OCI-LY1 (cell line): ENCODE results near the gene HELLS.
"Not testable (repeated sequence)": the region's sequence is repeated elsewhere in the genome, so short reads cannot be mapped to it uniquely, and the experiment has no call there.

Experiments
- EZH2 ChIP-seq: fragments of 200-600 bp; sonication (generic), shearing (Covaris generic); IDR thresholded peaks from 2 replicates; pipeline ENCODE4 v1.8.0; 2017; ENCODE audit warnings: borderline replicate concordance, mixed run types, mild to moderate bottlenecking, antibody characterized with exemption, low read length, moderate library complexity, mixed read lengths
- TF ChIP-seq, protein P1 (sequence below): fragments of 200-600 bp; sonication (generic), shearing (Covaris generic); IDR thresholded peaks from 2 replicates; pipeline ENCODE4 v1.5.1; 2017; ENCODE audit warnings: mild to moderate bottlenecking, antibody characterized with exemption, low read length, moderate library complexity, mixed read lengths

DNA sequence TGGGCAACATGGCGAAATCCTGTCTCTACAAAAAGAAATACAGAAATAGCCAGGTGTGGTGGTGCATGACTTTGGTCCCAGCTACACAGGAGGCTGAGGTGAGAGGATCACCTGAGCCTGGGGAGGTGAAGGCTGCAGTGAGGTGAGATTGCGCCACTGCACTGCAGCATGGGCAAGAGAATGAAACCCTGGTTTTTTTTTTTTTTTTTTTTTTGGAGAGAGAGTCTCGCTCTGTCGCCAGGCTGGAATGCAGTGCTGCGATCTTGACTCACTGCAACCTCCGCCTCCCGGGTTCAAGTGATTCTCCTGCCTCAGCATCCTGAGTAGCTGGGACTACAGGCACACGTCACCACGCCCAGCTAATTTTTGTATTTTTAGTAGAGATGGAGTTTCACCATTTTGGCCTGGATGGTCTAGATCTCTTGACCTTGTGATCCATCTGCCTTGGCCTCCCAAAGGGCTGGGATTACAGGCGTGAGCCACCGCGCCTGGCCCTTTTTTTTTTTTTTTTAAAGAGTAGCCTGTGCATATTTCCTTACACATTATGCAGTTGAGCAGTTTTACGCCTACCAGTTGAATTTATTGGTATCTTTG is 22.2 kb downstream of the HELLS start:
- not testable (repeated sequence) for TF ChIP-seq EZH2
- TF ChIP-seq, protein P1, sequence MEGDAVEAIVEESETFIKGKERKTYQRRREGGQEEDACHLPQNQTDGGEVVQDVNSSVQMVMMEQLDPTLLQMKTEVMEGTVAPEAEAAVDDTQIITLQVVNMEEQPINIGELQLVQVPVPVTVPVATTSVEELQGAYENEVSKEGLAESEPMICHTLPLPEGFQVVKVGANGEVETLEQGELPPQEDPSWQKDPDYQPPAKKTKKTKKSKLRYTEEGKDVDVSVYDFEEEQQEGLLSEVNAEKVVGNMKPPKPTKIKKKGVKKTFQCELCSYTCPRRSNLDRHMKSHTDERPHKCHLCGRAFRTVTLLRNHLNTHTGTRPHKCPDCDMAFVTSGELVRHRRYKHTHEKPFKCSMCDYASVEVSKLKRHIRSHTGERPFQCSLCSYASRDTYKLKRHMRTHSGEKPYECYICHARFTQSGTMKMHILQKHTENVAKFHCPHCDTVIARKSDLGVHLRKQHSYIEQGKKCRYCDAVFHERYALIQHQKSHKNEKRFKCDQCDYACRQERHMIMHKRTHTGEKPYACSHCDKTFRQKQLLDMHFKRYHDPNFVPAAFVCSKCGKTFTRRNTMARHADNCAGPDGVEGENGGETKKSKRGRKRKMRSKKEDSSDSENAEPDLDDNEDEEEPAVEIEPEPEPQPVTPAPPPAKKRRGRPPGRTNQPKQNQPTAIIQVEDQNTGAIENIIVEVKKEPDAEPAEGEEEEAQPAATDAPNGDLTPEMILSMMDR = not testable (repeated sequence)
